Effector memory CD8-positive, alpha-beta T cell (primary cell): ENCODE results near the gene PTHLH.

Source experiments
- ATAC-seq: fragments of 150-1000 bp; cut with Tn5 transposase; replicated peaks from 2 replicates; pipeline ENCODE4 v1.10.0; 2021; ENCODE audit warnings: mild to moderate bottlenecking, moderate library complexity
- DNase-seq, 3 experiments: peaks; one replicate each; pipeline ENCODE4 v3.0.0; 2021
- H3K27ac Mint-ChIP-seq, 2 donors: one replicate each; pipeline ENCODE4 v1.8.0; 2022; ENCODE audit warnings: mild to moderate bottlenecking in 2 of 2, mixed read lengths in 2 of 2, moderate library complexity in 2 of 2
- H3K27me3 Mint-ChIP-seq, 2 donors: one replicate each; pipeline ENCODE4 v1.8.0; 2022; ENCODE audit warnings: mixed read lengths in 2 of 2
- H3K36me3 Mint-ChIP-seq: one replicate; pipeline ENCODE4 v1.8.0; 2022; ENCODE audit warnings: mild to moderate bottlenecking, moderate library complexity, mixed read lengths; ENCODE audit not compliant: insufficient read depth
- H3K4me1 Mint-ChIP-seq, 2 donors: one replicate each; pipeline ENCODE4 v1.8.0; 2022; ENCODE audit warnings: low read depth in 2 of 2, mixed read lengths in 2 of 2
- H3K4me3 Mint-ChIP-seq, 2 donors: one replicate each; pipeline ENCODE4 v1.8.0; 2022; ENCODE audit warnings: mild to moderate bottlenecking in 2 of 2, mixed read lengths in 2 of 2, moderate library complexity in 2 of 2
- H3K9me3 Mint-ChIP-seq, 2 donors: one replicate each; pipeline ENCODE4 v1.8.0; 2022; ENCODE audit warnings: mixed read lengths in 2 of 2
- total RNA-seq, 9 experiments: gene quantifications; one replicate each; lab custom pipeline; 2026; lab: John Stamatoyannopoulos, UW

The PTHLH gene
- 0 to 0.59 (median 0.13) reads per million in 9 experiments for total RNA-seq

- Mint-ChIP-seq H3K36me3 (peaks cover 5% of the 10 kb centered on the region), H3K27me3 (peaks cover 77 to 86% of the 10 kb centered on the region in 2 donors), H3K27ac (no peak within 1 kb of the TSS), H3K4me3 (peak within 1 kb of the TSS in 1 of 2 donors; percentile 10), H3K4me1 (peaks cover 7 to 18% of the 10 kb centered on the region in 2 donors), H3K9me3 (no peaks in the 10 kb centered on the region)
- ATAC-seq (no peak), DNase-seq (no peak)
These were observed at the start of gene PTHLH for GRCh38 chr12:27972721-27973120. Gene PTHLH (minus strand): TSS chr12:27972733. CDS start chr12:27969494, 3,239 bp downstream.

DNA sequence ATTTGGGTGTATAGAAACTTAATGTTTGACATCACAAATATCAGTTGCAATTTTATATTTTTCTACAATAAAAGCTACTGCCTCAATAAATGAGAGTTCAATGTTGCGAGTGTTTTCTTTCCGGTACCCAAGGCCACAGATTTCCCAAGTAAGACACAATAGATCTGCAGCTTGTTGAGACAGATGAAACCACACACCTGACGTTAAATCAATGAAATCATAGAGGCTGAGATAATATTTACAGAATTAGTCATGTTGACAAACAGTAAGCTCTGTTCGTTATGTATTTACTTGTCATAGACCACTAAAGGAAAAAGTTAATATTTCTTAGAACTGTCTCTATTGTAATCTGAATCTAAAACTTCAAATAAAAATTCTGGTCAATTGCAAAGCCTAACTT lies 49.2 kb upstream of the PTHLH start:
- ATAC-seq (no peak), DNase-seq (no peak)
- no peaks in the 10 kb centered on the region for H3K9me3 Mint-ChIP-seq
- no peak overlapping the region for H3K27ac Mint-ChIP-seq
- H3K36me3 Mint-ChIP-seq = no peaks in the 10 kb centered on the region
- H3K4me3 Mint-ChIP-seq = no peak overlapping the region
- peaks cover 23 to 36% of the 10 kb centered on the region in 2 donors for H3K27me3 Mint-ChIP-seq
- H3K4me1 Mint-ChIP-seq = no peaks in the 10 kb centered on the region

GRCh38 chr12:28017873-28018255 lies 45.3 kb upstream of the PTHLH start:
- Mint-ChIP-seq H3K27me3 (peaks cover 0 to 8% of the 10 kb centered on the region in 2 donors), H3K9me3 (no peaks in the 10 kb centered on the region), H3K36me3 (no peaks in the 10 kb centered on the region), H3K27ac (no peak overlapping the region), H3K4me1 (no peaks in the 10 kb centered on the region), H3K4me3 (no peak overlapping the region)
- no peak for ATAC-seq
- no peak for DNase-seq

DNA sequence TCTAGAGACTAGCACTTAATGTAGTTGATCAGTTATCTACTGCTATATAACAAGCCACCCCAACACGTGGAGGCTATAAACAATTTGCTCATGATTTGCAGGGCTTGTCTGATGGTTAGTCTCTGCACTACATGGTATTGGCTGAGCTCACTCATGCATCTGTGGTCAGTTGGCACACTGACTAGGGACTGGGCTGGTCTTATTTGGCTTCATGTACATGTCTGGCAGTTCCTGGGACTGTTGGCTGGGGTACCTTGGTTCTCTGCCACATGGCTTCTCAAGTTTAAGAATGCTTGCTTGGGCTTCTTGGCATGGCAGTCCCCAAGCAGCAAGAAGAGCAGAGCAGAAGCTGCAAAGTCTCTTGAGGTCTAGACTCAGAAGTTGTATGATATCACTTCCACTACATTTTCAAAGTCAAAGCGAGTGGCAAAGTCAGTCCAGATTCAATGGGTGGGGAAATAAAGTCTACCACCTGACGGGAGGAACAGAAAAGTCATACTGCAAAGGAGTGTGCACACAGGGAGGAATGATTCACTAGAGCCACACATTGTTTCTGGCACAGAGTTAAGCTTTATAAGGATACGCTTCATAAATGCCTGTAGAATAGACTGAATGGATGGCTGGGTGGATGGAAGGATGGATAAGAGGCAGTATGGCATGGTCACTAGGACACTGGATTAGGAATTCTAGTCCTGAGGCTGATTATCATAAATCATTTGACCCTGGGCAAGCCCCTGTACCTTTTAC lies 44.8 kb upstream of the PTHLH start:
- ATAC-seq (no peak), DNase-seq (no peak)
- Mint-ChIP-seq H3K4me1 (no peaks in the 10 kb centered on the region), H3K4me3 (no peak overlapping the region), H3K27me3 (peaks cover 0 to 3% of the 10 kb centered on the region in 2 donors), H3K36me3 (no peaks in the 10 kb centered on the region), H3K9me3 (no peaks in the 10 kb centered on the region), H3K27ac (no peak overlapping the region)

DNA sequence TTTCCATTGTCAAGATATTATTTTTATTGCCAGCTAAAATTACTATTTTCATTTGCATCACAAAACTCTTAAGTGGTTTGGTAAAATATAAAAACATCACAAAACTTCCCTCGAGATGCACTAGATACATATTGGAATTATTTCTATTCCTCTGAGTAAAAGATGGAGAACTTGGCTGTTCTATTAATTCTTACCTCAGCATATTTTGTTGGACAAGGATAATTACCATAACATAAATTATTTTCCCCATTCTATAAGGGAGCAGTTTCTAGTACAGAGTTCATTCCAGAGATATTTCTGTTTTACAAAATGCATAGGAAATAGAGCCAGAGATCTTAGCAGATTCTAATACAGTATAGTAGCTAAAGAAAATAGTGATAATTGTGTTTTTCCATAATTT lies 42.6 kb upstream of the PTHLH start:
- H3K27ac Mint-ChIP-seq = no peak overlapping the region
- ATAC-seq = no peak
- DNase-seq = no peak
- H3K36me3 Mint-ChIP-seq = no peaks in the 10 kb centered on the region
- H3K27me3 Mint-ChIP-seq = peaks cover 0 to 9% of the 10 kb centered on the region in 2 donors
- H3K4me1 Mint-ChIP-seq = no peaks in the 10 kb centered on the region
- H3K4me3 Mint-ChIP-seq = no peak overlapping the region
- H3K9me3 Mint-ChIP-seq = no peaks in the 10 kb centered on the region

DNA sequence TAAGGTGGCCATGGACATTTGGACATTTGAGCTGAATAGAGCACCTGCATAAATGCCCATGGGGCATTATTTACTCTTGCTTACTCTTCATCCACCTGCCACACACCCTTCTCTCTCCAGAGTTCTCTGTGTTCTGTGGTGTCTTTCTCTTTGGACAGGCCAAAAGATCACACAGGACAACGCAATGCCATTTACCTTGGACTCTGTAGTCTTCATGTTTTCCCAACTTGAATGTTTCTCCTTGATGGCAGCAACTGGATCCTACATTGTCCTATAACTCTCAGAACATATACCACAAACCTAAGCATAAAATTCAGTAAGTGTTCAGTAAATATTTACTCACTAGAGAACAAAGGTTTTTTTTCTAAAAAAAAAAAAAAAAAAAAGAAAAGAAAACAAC lies 41.7 kb upstream of the PTHLH start:
- Mint-ChIP-seq H3K4me1 (no peaks in the 10 kb centered on the region), H3K36me3 (no peaks in the 10 kb centered on the region), H3K27me3 (peaks cover 2 to 13% of the 10 kb centered on the region in 2 donors), H3K4me3 (no peak overlapping the region), H3K9me3 (no peaks in the 10 kb centered on the region), H3K27ac (no peak overlapping the region)
- no peak for ATAC-seq
- DNase-seq = no peak

- H3K9me3 Mint-ChIP-seq = peaks cover 0 to 6% of the 10 kb centered on the region in 2 donors
- H3K4me3 Mint-ChIP-seq = no peak overlapping the region
- ATAC-seq (no peak), DNase-seq (no peak)
- no peak overlapping the region for H3K27ac Mint-ChIP-seq
- H3K4me1 Mint-ChIP-seq = no peaks in the 10 kb centered on the region
- peaks cover 11 to 19% of the 10 kb centered on the region in 2 donors for H3K27me3 Mint-ChIP-seq
- no peaks in the 10 kb centered on the region for H3K36me3 Mint-ChIP-seq
These were observed 39.9 kb upstream of the PTHLH start for GRCh38 chr12:28012333-28012918.

DNA sequence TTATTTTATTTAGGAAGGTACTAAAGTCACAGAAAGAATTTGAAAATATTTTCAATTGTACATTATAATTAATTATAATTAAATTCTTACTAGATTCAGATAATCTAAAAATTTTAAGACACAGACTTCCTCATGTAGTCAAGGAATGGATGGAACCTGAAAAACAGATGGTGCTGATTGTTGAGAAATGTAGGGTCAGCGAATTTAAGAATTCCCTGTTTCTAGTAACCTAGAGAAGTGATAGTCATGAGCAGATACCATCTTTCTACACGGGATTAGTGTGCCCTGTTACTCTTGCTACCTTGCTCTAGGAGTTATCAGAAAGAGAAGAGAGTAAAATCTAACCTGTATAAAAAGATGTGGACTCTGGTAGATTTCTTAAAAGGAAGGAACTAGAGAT lies 37.5 kb upstream of the PTHLH start:
- H3K4me3 Mint-ChIP-seq = no peak overlapping the region
- no peaks in the 10 kb centered on the region for H3K4me1 Mint-ChIP-seq
- no peaks in the 10 kb centered on the region for H3K36me3 Mint-ChIP-seq
- ATAC-seq = no peak
- peaks cover 0 to 6% of the 10 kb centered on the region in 2 donors for H3K9me3 Mint-ChIP-seq
- DNase-seq = no peak
- peaks cover 18 to 19% of the 10 kb centered on the region in 2 donors for H3K27me3 Mint-ChIP-seq
- no peak overlapping the region for H3K27ac Mint-ChIP-seq

DNA sequence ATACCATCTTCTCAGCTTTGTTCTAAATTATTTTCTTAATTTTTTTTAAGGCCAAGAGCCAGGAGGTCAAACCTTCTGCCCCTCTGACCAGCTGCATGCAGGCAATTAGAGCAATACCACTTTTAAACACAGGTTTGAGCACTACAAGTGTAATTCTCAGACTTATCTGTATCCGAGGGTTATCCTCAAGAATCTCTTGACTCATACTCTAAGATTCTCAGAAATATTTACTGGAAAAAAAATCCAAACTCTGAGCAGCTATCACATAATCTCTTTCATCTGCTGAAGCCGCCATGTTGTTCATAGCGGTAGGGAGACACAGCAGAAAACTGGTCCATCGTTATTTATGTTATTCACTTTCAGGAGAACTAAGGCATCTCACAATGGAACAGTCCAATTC lies 27.4 kb upstream of the PTHLH start:
- no peaks in the 10 kb centered on the region for H3K9me3 Mint-ChIP-seq
- H3K27me3 Mint-ChIP-seq = peaks cover 0 to 7% of the 10 kb centered on the region in 2 donors
- no peak overlapping the region for H3K4me3 Mint-ChIP-seq
- DNase-seq (no peak), ATAC-seq (no peak)
- H3K27ac Mint-ChIP-seq = no peak overlapping the region
- H3K4me1 Mint-ChIP-seq = no peaks in the 10 kb centered on the region
- no peaks in the 10 kb centered on the region for H3K36me3 Mint-ChIP-seq

GRCh38 chr12:27999521-27999920 lies 27.0 kb upstream of the PTHLH start:
- Mint-ChIP-seq H3K9me3 (no peaks in the 10 kb centered on the region), H3K27ac (no peak overlapping the region), H3K4me3 (no peak overlapping the region), H3K27me3 (peaks cover 0 to 7% of the 10 kb centered on the region in 2 donors), H3K36me3 (no peaks in the 10 kb centered on the region), H3K4me1 (no peaks in the 10 kb centered on the region)
- DNase-seq = no peak
- no peak for ATAC-seq

DNA sequence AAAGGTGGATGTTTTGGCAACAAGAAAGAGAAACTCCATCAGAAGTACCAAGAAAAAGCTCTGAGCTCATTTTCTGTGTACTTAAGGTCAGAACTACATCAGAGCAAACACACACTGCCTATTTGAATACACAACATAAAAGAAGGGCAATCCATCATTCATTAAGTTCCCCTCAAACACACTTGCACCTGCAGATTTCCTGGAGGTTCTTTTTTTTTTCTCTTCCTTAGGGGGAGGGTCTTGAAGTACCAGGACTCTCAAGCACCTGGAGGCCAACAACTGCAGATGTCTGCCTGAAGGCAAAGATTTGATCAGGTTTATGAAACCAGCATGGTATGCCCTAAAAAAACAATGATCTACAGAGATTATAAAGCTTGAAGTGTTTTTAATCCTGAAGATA lies 26.1 kb upstream of the PTHLH start:
- DNase-seq (no peak), ATAC-seq (no peak)
- no peaks in the 10 kb centered on the region for H3K4me1 Mint-ChIP-seq
- no peaks in the 10 kb centered on the region for H3K9me3 Mint-ChIP-seq
- H3K36me3 Mint-ChIP-seq = no peaks in the 10 kb centered on the region
- H3K27me3 Mint-ChIP-seq = peaks cover 0 to 7% of the 10 kb centered on the region in 2 donors
- no peak overlapping the region for H3K27ac Mint-ChIP-seq
- no peak overlapping the region for H3K4me3 Mint-ChIP-seq

DNA sequence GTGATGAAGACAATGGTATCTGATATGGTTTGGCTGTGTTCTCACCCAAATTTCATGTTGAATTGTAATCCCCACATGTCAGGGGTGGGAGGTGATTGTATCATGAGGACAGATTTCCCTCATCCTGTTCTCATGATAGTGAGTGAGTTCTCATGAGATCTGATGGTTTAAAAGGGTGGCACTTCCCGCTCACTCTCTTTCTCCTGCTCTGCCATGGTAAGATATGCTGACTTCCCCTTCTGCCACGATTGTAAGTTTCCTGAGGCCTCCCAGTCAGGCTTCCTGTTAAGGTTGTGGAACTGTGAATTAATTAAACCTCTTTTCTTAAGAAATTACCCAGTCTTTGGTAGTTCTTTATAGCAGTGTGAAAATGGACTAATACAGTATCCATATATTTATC lies 25.6 kb upstream of the PTHLH start:
- peaks cover 0 to 7% of the 10 kb centered on the region in 2 donors for H3K27me3 Mint-ChIP-seq

GRCh38 chr12:27996761-27997160 lies 24.2 kb upstream of the PTHLH start:
- no peaks in the 10 kb centered on the region for H3K9me3 Mint-ChIP-seq
- no peak overlapping the region for H3K4me3 Mint-ChIP-seq
- H3K27me3 Mint-ChIP-seq = peaks cover 0 to 7% of the 10 kb centered on the region in 2 donors
- ATAC-seq = no peak
- H3K27ac Mint-ChIP-seq = no peak overlapping the region
- no peaks in the 10 kb centered on the region for H3K36me3 Mint-ChIP-seq
- DNase-seq = no peak
- no peaks in the 10 kb centered on the region for H3K4me1 Mint-ChIP-seq

More for the DNA sequence above, 25.6 kb upstream of the PTHLH start:
- H3K4me3 Mint-ChIP-seq = no peak overlapping the region
- DNase-seq = no peak
- no peak overlapping the region for H3K27ac Mint-ChIP-seq
- H3K4me1 Mint-ChIP-seq = no peaks in the 10 kb centered on the region
- H3K9me3 Mint-ChIP-seq = no peaks in the 10 kb centered on the region
- no peak for ATAC-seq
- no peaks in the 10 kb centered on the region for H3K36me3 Mint-ChIP-seq

GRCh38 chr12:27995406-27995805 lies 22.9 kb upstream of the PTHLH start:
- Mint-ChIP-seq H3K9me3 (no peaks in the 10 kb centered on the region), H3K4me3 (no peak overlapping the region), H3K27ac (no peak overlapping the region), H3K27me3 (peaks cover 0 to 9% of the 10 kb centered on the region in 2 donors), H3K36me3 (no peaks in the 10 kb centered on the region), H3K4me1 (no peaks in the 10 kb centered on the region)
- no peak for ATAC-seq
- no peak for DNase-seq
